GM23248 (cell line): ENCODE results near the gene HABP2. TPM values are rescaled to one million over a fixed set of nuclear protein-coding genes. Genes with fewer than 3 reads are reported as not detected.
A peak's percentile ranks its signal among the peaks of the same experiment; 100 is the strongest.

Source experiments
- DNase-seq: peaks from one replicate; pipeline ENCODE4 v3.0.0-alpha.2; 2015
- H2AFZ ChIP-seq: fragments of 200-600 bp; sonication (generic); 2 replicates; pipeline ENCODE4 v1.6.1; 2016; ENCODE audit warnings: antibody characterized with exemption
- H3F3A ChIP-seq: fragments of 200-600 bp; sonication (generic); 2 replicates; pipeline ENCODE4 v1.6.1; 2016; ENCODE audit warnings: mild to moderate bottlenecking, antibody characterized with exemption, mixed run types; ENCODE audit not compliant: insufficient read depth
- H3K27ac ChIP-seq: fragments of 200-600 bp; sonication (generic); 2 replicates; pipeline ENCODE4 v1.5.1; 2016; ENCODE audit warnings: mild to moderate bottlenecking
- H3K27me3 ChIP-seq: fragments of 200-600 bp; sonication (generic); replicated peaks from 2 replicates; pipeline ENCODE4 v1.6.1; 2016; ENCODE audit warnings: mild to moderate bottlenecking; ENCODE audit not compliant: insufficient read depth
- H3K36me3 ChIP-seq: fragments of 200-600 bp; sonication (generic); 2 replicates; pipeline ENCODE4 v1.6.1; 2016; ENCODE audit warnings: low read depth, mild to moderate bottlenecking
- H3K4me1 ChIP-seq: fragments of 200-600 bp; sonication (generic); 2 replicates; pipeline ENCODE4 v1.6.1; 2016; ENCODE audit warnings: mild to moderate bottlenecking; ENCODE audit not compliant: insufficient read depth
- H3K4me2 ChIP-seq: fragments of 200-600 bp; sonication (generic); one replicate; pipeline ENCODE4 v1.6.1; 2016; ENCODE audit warnings: mild to moderate bottlenecking; ENCODE audit not compliant: unreplicated experiment
- H3K4me3 ChIP-seq: fragments of 200-600 bp; sonication (generic); 2 replicates; pipeline ENCODE4 v1.5.1; 2016; ENCODE audit warnings: mild to moderate bottlenecking
- H3K79me2 ChIP-seq: fragments of 200-600 bp; sonication (generic); 2 replicates; pipeline ENCODE4 v1.6.1; 2016; ENCODE audit warnings: mild to moderate bottlenecking; ENCODE audit not compliant: insufficient read depth
- H3K9ac ChIP-seq: fragments of 200-600 bp; sonication (generic); 2 replicates; pipeline ENCODE4 v1.6.1; 2016; ENCODE audit warnings: mild to moderate bottlenecking
- H3K9me2 ChIP-seq: fragments of 200-600 bp; sonication (generic); 2 replicates; pipeline ENCODE4 v1.6.1; 2016; ENCODE audit warnings: mixed run types, mild to moderate bottlenecking, moderate library complexity; ENCODE audit not compliant: insufficient read depth
- H3K9me3 ChIP-seq: fragments of 200-600 bp; sonication (generic); one replicate; pipeline ENCODE4 v1.6.1; 2017; ENCODE audit warnings: low read depth
- H4K20me1 ChIP-seq: fragments of 200-600 bp; sonication (generic); 2 replicates; pipeline ENCODE4 v1.6.0; 2016; ENCODE audit not compliant: insufficient read depth
- EZH2 ChIP-seq: fragments of 200-600 bp; sonication (generic); IDR thresholded peaks from 2 replicates; pipeline ENCODE4 v1.6.1; 2018; ENCODE audit warnings: antibody characterized with exemption, mild to moderate bottlenecking; ENCODE audit not compliant: insufficient read depth, poor library complexity, severe bottlenecking
- EZH2phosphoT487 ChIP-seq: fragments of 200-600 bp; sonication (generic); IDR thresholded peaks from 2 replicates; pipeline ENCODE4 v1.6.1; 2018; ENCODE audit warnings: antibody characterized with exemption, moderate library complexity, mild to moderate bottlenecking, low read depth; ENCODE audit not compliant: insufficient read depth
- WGBS, 2 experiments: methylation state at CpG; one replicate each; pipeline ENCODE4 v1.1.6; 2015 to 2017; ENCODE audit warnings: low lambda C conversion rate in 2 of 2, low coverage in 1 of 2; ENCODE audit errors: missing lambda C conversion rate in 2 of 2; 5-methylcytosine and 5-hydroxymethylcytosine counted together
- in situ Hi-C: fragments of 300-500 bp; cut with MboI; formaldehyde crosslinking; loops from 2 replicates; pipeline ENCODE4 v1.15.0; 2020
- polyA plus RNA-seq: library from polyadenylated mRNA; unstranded; fragments of >200 nt; fragmentation: Nextera tagmentation; extraction: Ambion mirVana; gene quantifications from 2 replicates; pipeline ENCODE4 v1.2.1, GENCODE V29; 2016
- total RNA-seq: library from RNA; depleted of rRNA; stranded (reverse); fragments of >200 nt; shearing (Covaris generic); gene quantifications from 2 replicates; pipeline ENCODE4 v1.2.3, GENCODE V29; 2014

HABP2 gene
- total and polyA plus RNA-seq, 2 experiments from 2014 or later: not detected

GRCh38 chr10:113572520-113573290, 19.9 kb downstream of the HABP2 start:
- no peak overlapping the region for H3K27ac ChIP-seq
- H3K27me3 ChIP-seq: peaks cover 13% of the 10 kb centered on the region; the same call in 1 of the 2 replicates
- no peaks in the 10 kb centered on the region for H3K4me1 ChIP-seq
- H3F3A ChIP-seq: no peaks in the 10 kb centered on the region
- no peaks in the 10 kb centered on the region for H4K20me1 ChIP-seq
- H3K79me2 ChIP-seq: no peaks in the 10 kb centered on the region
- no peaks in the 10 kb centered on the region for H3K36me3 ChIP-seq
- H3K9me3 ChIP-seq: no peaks in the 10 kb centered on the region
- H2AFZ ChIP-seq: no peak overlapping the region
- DNase-seq: no peak
- in situ Hi-C loops: no loop called here
- no peak overlapping the region for H3K4me3 ChIP-seq
- no peak overlapping the region for H3K9ac ChIP-seq
- 30 to 31% methylated on average over 11 of the region's 11 CpGs for WGBS, 2 experiments
- no peaks in the 10 kb centered on the region for H3K9me2 ChIP-seq
- TF ChIP-seq EZH2phosphoT487: no peak
- TF ChIP-seq EZH2: no peak
- H3K4me2 ChIP-seq: no peak overlapping the region

GRCh38 chr10:113573368-113573767, 20.5 kb downstream of the HABP2 start:
- H3K9ac ChIP-seq: no peak overlapping the region
- no peaks in the 10 kb centered on the region for H3K9me2 ChIP-seq
- no peaks in the 10 kb centered on the region for H3F3A ChIP-seq
- no peak overlapping the region for H2AFZ ChIP-seq
- H4K20me1 ChIP-seq: no peaks in the 10 kb centered on the region
- WGBS, 2 experiments: 45 to 53% methylated on average over 1 of the region's 1 CpG
- no peaks in the 10 kb centered on the region for H3K4me1 ChIP-seq
- in situ Hi-C loops: no loop called here
- H3K27ac ChIP-seq: no peak overlapping the region
- peaks cover 11% of the 10 kb centered on the region; the same call in 1 of the 2 replicates for H3K27me3 ChIP-seq
- no peaks in the 10 kb centered on the region for H3K9me3 ChIP-seq
- TF ChIP-seq EZH2phosphoT487 (no peak), EZH2 (no peak)
- H3K4me2 ChIP-seq: no peak overlapping the region
- DNase-seq: no peak
- H3K36me3 ChIP-seq: no peaks in the 10 kb centered on the region
- no peak overlapping the region for H3K4me3 ChIP-seq
- no peaks in the 10 kb centered on the region for H3K79me2 ChIP-seq

- Histone ChIP-seq H3K9ac (no peak overlapping the region), H4K20me1 (no peaks in the 10 kb centered on the region), H3K4me1 (no peaks in the 10 kb centered on the region), H3K9me2 (no peaks in the 10 kb centered on the region), H3K79me2 (no peaks in the 10 kb centered on the region), H3K4me3 (no peak overlapping the region), H3F3A (no peaks in the 10 kb centered on the region), H3K9me3 (no peaks in the 10 kb centered on the region), H2AFZ (no peak overlapping the region), H3K27ac (no peak overlapping the region), H3K36me3 (no peaks in the 10 kb centered on the region), H3K4me2 (no peak overlapping the region), H3K27me3 (no peaks in the 10 kb centered on the region; the same call in 1 of the 2 replicates)
- peak; percentile 56 for DNase-seq
- no peak for TF ChIP-seq EZH2
- TF ChIP-seq EZH2phosphoT487: no peak
- WGBS, 2 experiments: 44 to 48% methylated on average over 4 of the region's 4 CpGs
- in situ Hi-C loops: no loop called here
Measured at GRCh38 chr10:113576852-113577251, 24.0 kb downstream of the HABP2 start.

- Histone ChIP-seq H3K9ac (no peak overlapping the region), H3K27ac (no peak overlapping the region), H4K20me1 (no peaks in the 10 kb centered on the region), H3K27me3 (peaks cover 13% of the 10 kb centered on the region; the same call in 1 of the 2 replicates), H3K9me2 (no peaks in the 10 kb centered on the region), H3K4me1 (no peaks in the 10 kb centered on the region), H3F3A (no peaks in the 10 kb centered on the region), H3K79me2 (no peaks in the 10 kb centered on the region), H3K9me3 (no peaks in the 10 kb centered on the region), H2AFZ (no peak overlapping the region), H3K36me3 (no peaks in the 10 kb centered on the region), H3K4me2 (no peak overlapping the region), H3K4me3 (no peak overlapping the region)
- DNase-seq: no peak
- TF ChIP-seq EZH2phosphoT487 (no peak), EZH2 (no peak)
- in situ Hi-C loops: no loop called here
- 20 to 33% methylated on average over 1 of the region's 1 CpG for WGBS, 2 experiments
Measured at GRCh38 chr10:113578773-113579172, 25.9 kb downstream of the HABP2 start.
